NCI-H1694 treated with DMSO at 0.1 percent for 48 hours (cell line): ENCODE measurements around the gene LEAP2.

ENCODE experiments used
- DNase-seq: peaks from one replicate; lab custom pipeline; 2025; lab: John Stamatoyannopoulos, UW

LEAP2 gene, protein sequence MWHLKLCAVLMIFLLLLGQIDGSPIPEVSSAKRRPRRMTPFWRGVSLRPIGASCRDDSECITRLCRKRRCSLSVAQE

DNA sequence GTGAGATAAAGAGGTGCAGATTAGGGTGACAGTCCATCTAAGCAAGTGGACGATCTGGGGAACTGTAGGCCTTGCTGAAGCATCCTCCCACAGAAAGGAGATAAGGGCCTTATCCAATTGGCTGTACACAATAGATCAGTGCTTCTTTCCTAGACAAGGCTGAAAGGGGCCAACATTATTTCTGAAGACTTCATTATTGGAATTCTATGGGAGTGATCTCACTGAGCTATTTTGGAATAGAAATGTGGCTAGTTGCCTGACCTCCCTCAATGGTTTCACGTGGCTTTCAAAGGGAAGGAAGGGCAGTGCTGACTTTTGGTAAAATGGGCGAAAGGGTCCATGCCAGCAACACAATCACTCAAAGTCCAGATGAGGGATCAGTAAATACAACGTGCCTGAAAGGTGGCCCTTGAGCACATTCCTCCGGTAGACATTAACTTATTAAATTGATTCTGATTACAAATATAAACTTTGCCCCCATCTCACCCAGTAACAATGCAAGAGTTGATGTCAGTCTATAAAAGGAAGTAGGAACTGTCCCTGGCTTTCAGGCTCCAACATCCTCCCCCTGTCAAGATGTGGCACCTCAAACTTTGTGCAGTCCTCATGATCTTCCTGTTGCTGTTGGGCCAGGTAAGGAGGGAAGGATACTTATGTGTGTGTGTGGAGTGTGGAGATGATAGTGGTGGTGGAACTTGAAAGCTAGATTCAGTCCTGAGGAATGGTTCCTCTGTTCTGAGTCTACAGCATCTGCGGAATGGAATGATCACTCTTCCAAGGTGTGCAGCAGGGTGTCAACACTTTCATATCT is at the start of gene LEAP2:
TSS of gene LEAP2 (plus strand) at position 550 of the 811 bp plus-strand sequence. CDS start at position 577, 27 bp downstream.
- no peak for DNase-seq

- DNase-seq: no peak
Measured at GRCh38 chr5:132824426-132824825, 49.0 kb upstream of the LEAP2 start.

- no peak for DNase-seq
Measured at GRCh38 chr5:132825033-132825833, 48.2 kb upstream of the LEAP2 start.

GRCh38 chr5:132825834-132826391 is 47.6 kb upstream of the LEAP2 start:
- no peak for DNase-seq

- DNase-seq: no peak
Measured at GRCh38 chr5:132826424-132827082, 46.9 kb upstream of the LEAP2 start.

DNA sequence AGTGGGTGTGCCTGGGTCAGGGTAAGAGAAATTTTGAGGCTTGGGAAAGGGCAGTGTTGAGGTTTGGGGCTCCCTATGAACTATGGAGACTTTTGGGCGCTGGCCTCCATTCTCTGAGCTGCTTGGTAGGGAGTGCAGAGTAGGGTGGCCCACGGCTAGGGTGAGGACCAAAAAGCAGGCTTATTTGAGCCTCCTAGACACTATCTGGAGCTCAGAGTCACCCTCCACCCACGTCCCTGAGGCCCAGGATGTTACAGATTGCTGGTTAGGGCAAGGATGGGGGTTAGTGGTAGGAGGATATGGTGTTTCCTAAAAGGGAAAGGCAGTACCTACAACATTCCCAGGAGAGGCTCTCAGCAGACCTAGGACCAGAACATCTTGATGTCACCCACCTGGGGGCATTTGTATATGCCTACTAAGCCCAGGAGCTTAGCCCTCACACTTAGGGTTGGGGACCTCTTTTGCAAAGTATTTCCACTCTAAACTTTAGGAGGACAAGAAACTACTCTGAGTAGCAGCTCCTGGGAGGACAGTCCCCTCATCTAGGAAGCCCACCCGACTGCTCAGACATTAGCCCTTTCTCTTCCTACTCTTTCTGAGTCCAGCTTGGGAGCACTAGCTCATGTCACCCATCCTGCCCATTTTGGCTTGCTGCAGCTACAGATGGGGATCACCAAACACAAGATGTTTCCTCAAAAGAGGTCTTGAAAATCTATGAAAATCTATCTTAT is 45.4 kb upstream of the LEAP2 start:
- no peak for DNase-seq

- DNase-seq: no peak
Measured at GRCh38 chr5:132828846-132829494, 44.5 kb upstream of the LEAP2 start.

- peak; percentile 27 for DNase-seq
Measured at GRCh38 chr5:132829742-132830435, 43.6 kb upstream of the LEAP2 start.

GRCh38 chr5:132830436-132831094 is 42.9 kb upstream of the LEAP2 start, which contains the start of gene SHROOM1:
TSS of gene SHROOM1 (minus strand) at chr5:132830647. CDS start at chr5:132826140, 4,507 bp downstream.
- DNase-seq: no peak

DNA sequence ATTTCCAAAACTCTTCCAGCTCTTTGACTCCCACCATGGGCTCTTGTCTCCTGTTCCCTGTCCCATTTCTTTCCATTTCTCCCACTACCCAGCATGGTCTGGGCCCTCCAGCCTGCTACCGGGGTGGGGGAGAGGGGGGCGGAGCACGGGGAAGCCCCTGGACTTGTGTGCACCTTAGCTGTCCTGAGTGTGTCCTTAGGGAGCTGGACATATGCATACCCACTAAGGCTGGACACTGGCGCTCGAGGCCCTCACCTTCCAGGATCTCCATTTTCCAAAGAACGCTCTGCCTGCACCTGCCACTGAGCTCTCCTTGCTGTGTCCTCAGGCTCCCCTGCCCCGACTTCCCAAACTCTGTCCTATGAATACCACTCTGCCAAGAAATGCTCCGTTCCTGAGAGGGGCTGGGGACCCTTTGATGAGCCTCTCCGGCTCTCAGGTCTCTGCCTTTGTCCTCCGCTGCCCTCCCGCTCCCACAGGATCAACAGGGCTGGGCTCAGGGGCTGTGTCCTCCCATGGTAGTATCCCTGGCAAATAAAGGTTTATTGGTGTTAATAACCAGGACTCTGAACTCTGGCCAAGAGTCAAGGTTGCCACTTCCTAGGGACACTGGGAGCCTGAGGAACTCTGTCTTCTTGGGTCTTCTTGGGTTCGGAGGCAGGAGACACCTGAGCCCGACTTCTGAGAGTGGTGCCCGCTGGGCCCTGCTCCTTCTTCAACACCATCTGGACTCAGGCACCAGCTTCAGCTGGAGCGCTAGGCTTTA is 42.2 kb upstream of the LEAP2 start:
- no peak for DNase-seq

DNA sequence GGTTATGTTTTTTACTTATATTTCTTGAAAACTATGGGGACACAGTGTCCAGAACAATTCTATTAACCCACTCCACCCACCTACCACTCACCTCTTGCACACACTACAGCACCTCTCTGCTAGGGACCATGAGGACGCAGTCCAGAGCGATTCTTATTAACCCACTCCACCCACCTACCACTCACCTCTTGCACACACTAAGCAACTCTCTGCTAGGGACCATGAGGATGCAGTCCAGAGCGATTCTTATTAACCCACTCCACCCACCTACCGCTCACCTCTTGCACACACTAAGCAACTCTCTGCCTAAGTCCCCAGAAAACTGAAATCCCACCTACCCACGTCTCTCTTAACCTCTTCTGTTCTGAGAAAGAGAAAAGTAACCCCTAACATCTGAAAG is 40.9 kb upstream of the LEAP2 start:
- no peak for DNase-seq

DNA sequence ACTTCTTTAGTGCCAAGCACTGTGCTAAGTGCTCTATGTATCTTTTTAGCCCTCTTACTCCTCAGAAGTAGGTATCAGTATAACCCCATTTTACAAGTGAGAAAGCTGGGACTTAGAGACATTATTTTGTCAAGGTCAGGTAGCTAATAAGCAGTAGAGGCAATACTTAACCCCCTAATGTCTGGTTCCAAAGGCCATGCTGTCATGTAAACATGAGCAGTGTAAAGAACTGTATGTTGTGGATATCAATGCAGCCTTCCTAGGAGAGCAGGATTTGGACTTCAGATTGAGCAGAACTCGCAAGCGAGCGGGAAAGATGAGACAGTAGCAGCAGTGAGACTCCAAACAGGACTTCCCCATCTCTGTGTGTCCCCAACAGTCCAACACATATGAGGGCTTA is 39.4 kb upstream of the LEAP2 start:
- DNase-seq: no peak

DNA sequence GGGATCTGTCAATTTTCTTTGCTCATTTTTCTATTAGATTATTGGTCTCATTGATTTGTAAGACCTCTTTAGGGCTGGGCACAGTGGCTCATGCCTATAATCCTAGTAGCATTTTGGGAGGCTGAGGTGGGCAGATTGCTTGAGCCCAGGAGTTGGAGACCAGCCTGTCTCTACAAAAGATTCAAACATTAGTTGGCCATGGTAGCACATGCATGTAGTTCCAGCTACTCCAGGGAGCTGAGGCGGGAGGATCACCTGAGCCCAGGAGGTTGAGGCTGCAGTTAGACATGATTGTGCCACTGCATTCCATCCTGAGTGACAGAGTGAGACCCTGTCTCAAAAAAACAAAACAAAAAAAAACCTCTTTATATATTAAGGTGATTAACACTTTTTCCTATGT is 36.6 kb upstream of the LEAP2 start:
- DNase-seq: no peak

GRCh38 chr5:132837868-132838267 is 35.6 kb upstream of the LEAP2 start:
- no peak for DNase-seq

DNA sequence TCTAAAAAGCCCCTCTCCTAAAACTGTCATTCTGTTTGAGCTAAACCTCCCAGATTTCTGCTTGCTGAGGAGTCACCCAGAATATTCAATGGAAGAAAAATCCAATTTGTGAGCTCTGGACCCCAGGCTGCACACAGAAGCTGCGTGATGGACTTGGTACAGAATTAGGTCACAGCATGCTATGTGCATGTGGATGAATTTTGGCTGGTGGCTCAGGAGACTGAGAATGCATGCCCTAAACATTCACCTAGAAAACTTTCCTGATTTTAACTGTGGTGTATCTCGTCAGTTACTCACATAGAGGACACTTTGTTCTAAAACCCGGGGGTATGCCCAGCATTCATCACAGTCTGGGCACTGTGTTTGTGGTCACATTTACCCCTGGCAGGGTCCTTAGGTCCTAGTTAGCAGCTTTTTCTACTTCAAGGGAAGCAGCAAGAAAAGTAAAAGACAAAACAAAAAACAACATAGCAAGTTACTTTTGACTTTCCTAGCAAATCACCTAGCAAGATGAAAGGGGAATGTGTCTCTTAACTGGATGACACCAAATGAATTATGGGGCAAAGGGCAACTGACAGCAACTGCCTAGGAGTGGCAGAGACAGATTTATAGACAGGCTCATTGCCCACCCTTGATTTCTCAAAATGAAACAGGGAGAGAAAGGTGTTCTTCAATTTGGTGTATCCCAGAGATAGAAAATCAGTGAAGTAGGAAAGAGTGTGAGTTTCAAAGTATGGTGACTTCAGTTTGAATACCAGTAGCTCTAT is 34.8 kb upstream of the LEAP2 start:
- DNase-seq: no peak

GRCh38 chr5:132839426-132840301 is 33.8 kb upstream of the LEAP2 start:
- DNase-seq: no peak

DNA sequence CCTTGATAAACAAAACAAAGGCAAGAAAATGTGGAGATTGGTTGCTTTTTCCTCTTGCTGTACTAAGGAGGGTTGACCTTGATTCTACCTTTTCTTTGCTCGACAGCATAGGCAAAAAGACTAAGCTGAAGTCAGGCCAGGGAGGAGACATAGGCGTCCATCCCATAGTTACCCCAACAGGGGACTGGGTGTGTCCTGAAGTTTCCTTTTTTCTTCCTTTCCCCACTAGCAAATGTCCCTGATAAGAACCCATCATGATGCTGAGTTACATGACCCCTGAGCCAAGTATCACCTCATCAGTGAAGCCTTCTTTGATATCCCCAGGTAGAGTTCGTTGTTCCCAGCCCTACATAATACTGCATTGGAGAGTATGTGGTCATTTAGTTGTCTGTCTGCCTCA is 33.2 kb upstream of the LEAP2 start:
- no peak for DNase-seq
